ENCODE measurements around the gene DUSP14. TPM values are rescaled to one million over a fixed set of nuclear protein-coding genes. Genes with fewer than 3 reads are reported as not detected.

DUSP14 gene
- polyA plus RNA-seq, 1 of the 3 experiments (the other 2 are of a cell fraction), result 85.8 TPM

- Histone ChIP-seq H3K27ac (ENCODE audit: low read depth in 2 of 2, low read length in 1 of 2) (no peak overlapping the region), H3K4me2 (no peak overlapping the region), H3K36me3 (replicated peaks in 1 of 2; ENCODE audit: control insufficient read depth in 1 of 2, insufficient read depth in 2 of 2, low read length in 1 of 2) (peaks cover 48 to 58% of the 10 kb centered on the region in 2 experiments), H3K27me3 (ENCODE audit: insufficient read depth) (no peaks in the 10 kb centered on the region), H3K79me2 (ENCODE audit: insufficient read depth) (peaks cover 2% of the 10 kb centered on the region; the same call in 1 of the 2 replicates), H3K9ac (no peak overlapping the region), H2AFZ (ENCODE audit: low read depth) (no peak overlapping the region), H4K20me1 (ENCODE audit: insufficient read depth) (no peaks in the 10 kb centered on the region), H3K4me1 (ENCODE audit: control insufficient read depth in 1 of 2, insufficient read depth in 2 of 2, low read depth in 1 of 2, low read length in 1 of 2) (peaks cover 4 to 8% of the 10 kb centered on the region in 2 experiments; a peak in 1 of 4 replicates), H3K4me3 (ENCODE audit: low read depth in 2 of 2, low read length in 1 of 2) (no peak overlapping the region), H3K9me2 (no peaks in the 10 kb centered on the region), H3F3A (replicated peaks; ENCODE audit: insufficient read depth) (peaks cover 14% of the 10 kb centered on the region), H3K9me3 (no peaks in the 10 kb centered on the region)
- CTCF ChIA-PET, result interaction anchor here (0.9 to 1.0 kb wide), 2 partner anchors 15 to 50 kb away, joined by 4 read pairs; no protein-coding TSS in a partner anchor
- no peak for DNase-seq
- 91% methylated on average over 8 of the region's 8 CpGs for WGBS (ENCODE audit: low lambda C conversion rate)
- TF ChIP-seq TEAD4 (IDR thresholded peaks at IDR 0.05; ENCODE audit: borderline replicate concordance, insufficient read depth), result no peak
- no peak for TF ChIP-seq GATA2 (CRISPR knock-in tag; IDR thresholded peaks at IDR 0.05)
- TF ChIP-seq JUND (IDR thresholded peaks at IDR 0.05), result no peak
- no peak for TF ChIP-seq USF1 (IDR thresholded peaks at IDR 0.05; ENCODE audit: borderline replicate concordance, low read depth)
- TF ChIP-seq MEF2A (IDR thresholded peaks at IDR 0.05; ENCODE audit: borderline replicate concordance, low read depth), result no peak
- no peak for TF ChIP-seq MAX (IDR thresholded peaks at IDR 0.05; ENCODE audit: low read depth)
- TF ChIP-seq CHD2 (IDR thresholded peaks at IDR 0.05; ENCODE audit: low read length, partially characterized antibody), result no peak
- TF ChIP-seq ZBTB33 (IDR thresholded peaks at IDR 0.05; ENCODE audit: borderline replicate concordance, low read depth), result no peak
- TF ChIP-seq ELF1 (IDR thresholded peaks at IDR 0.05), result no peak
- TF ChIP-seq EP300 (IDR thresholded peaks at IDR 0.05; ENCODE audit: borderline replicate concordance in 1 of 2, low read depth in 1 of 2, low read length in 1 of 2), result no peak
- TF ChIP-seq USF2 (IDR thresholded peaks at IDR 0.05; ENCODE audit: borderline replicate concordance, low read depth, low read length), result no peak
- no peak for TF ChIP-seq FOXM1 (IDR thresholded peaks at IDR 0.05; ENCODE audit: low read depth)
- TF ChIP-seq RFX5 (IDR thresholded peaks at IDR 0.05; ENCODE audit: low read length), result no peak
- TF ChIP-seq SIN3A (IDR thresholded peaks at IDR 0.05; ENCODE audit: borderline replicate concordance, low read depth, low read length), result no peak
- TF ChIP-seq NRF1 (IDR thresholded peaks at IDR 0.05; ENCODE audit: low read depth, low read length), result no peak
- TF ChIP-seq EZH2phosphoT487 (IDR thresholded peaks at IDR 0.05; ENCODE audit: borderline replicate concordance, low read depth), result no peak
- POLR2A ChIA-PET, result no interaction called here
These were observed 30.5 kb downstream of the DUSP14 start for GRCh38 chr17:37520174-37520573.
